Umbilical cord (tissue), 2 donors: Measurements from ENCODE around the gene PTPRT. TPM values are rescaled to one million over a fixed set of nuclear protein-coding genes. Genes with fewer than 3 reads are reported as not detected.

Source experiments
- DNase-seq: peaks from one replicate; pipeline ENCODE4 v3.0.0-alpha.2; 2015; ENCODE audit warnings: low spot score
- total RNA-seq: library from RNA; depleted of rRNA; stranded (reverse); fragments of >200 nt; gene quantifications from one replicate; pipeline ENCODE4 v1.2.3, GENCODE V29; 2014; ENCODE audit warnings: low replicate concordance; ENCODE audit not compliant: insufficient read depth

The PTPRT gene
- total RNA-seq, 1 donor from 2014 or later = 17.8 TPM

DNA sequence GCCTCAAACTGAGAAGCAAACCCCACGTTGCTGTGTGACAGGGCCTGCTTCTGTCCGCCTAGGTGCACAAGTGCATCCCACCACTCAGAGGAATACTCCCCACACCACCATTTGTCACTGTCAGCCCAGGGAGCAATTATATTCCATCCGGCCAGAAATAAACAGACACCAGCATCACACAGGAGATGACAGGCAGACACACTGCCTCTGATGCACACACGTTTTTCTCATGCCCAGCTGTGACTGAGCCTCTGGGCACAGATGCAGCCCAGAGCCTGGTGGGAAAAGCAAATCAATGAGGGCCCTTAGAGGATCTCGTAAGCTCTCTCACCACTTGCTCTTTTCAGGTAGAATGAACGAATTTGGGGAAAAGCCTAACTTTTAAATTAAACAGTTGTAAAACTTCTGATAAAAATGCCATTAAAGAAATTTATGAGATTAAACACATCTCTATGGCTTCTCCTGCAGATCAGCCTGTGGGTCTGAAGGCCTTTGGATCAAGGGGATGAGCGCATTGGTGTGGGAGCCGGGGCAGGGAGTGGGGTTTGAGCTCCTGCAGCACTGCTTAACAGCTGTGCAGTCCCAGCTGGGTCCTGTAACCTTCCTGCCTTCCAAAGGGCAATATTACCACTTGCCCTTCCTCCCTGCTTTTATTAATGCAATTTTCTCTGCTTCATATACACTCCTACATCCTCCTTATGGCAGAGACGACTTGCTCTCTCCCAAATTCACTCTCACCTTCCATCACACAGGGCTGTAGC, 624.3 kb downstream of the PTPRT start:
- no peak for DNase-seq

DNA sequence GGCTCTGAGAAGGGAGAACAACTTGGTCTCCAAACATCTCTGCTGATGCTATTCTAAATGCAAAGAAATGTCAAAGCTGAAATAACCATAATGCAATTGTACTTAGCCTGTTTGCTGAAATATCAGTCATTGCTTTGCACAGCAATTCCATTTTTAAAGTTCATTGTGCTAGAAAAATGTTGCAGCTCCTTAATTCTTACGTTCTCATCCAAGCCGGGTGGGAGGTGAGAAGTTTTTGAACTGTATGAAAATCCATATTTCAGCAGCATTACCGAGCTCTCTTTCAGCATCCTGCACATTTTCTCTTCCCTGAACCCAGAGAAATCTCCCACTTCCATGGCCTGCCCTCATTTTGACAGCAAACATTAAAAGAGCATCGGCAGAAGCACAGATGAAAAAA, 630.0 kb downstream of the PTPRT start:
- DNase-seq = no peak

DNA sequence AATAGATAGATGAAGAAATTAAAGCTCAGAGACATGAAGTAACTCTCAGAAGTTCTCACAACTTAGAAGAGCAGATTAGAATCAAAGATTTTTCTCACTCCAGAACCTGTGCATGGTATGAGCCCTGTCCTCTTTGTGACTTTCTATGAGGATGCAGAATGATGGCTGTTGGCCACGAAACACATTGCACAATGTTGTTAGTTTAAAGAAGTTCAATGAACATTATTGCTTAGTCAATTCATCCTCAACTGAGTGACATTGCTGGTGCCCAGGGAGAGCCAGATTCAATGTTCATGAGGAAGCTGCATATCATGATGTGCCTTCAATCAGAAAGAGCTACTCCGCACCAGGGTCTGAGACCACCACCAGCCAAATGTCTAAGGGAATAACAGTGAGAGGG, 633.1 kb downstream of the PTPRT start:
- DNase-seq = no peak

DNA sequence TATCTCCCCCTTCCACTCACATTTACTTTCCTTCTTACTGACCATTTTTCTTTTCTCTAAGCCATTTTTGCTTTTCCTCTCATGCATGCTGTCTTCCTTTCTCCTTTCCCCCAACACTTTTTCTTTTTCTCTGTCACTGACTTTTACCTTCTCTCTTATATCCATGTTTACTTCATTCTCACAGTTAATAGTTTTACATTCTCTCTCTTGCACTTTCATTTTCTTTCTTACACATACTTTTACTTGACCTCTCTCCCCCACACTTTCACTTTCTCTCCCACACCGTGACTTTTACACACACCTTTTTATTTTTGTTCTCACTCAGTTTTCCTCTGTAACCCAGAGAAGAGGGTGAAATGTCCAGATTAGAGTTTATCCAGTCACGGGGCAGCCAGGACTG, 636.3 kb downstream of the PTPRT start:
- no peak for DNase-seq

DNA sequence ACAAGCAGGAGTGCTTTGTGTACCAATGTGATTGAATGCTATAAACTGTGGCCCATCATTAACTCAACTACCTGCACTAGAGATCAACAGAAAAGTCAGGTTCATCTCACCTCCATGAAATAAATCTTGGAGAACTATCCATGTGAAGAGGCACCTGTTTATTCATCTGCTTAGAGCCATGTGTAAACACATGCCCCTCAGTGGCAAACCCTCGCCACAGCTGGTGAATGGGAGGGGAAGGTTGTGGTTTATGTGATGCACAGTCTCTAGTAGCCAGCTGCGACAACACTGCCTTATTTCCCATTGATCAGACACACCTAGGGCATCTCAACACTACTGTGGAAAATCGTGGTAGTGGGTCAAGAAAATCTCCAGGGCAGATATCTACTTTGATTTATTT, 640.2 kb downstream of the PTPRT start:
- no peak for DNase-seq

DNA sequence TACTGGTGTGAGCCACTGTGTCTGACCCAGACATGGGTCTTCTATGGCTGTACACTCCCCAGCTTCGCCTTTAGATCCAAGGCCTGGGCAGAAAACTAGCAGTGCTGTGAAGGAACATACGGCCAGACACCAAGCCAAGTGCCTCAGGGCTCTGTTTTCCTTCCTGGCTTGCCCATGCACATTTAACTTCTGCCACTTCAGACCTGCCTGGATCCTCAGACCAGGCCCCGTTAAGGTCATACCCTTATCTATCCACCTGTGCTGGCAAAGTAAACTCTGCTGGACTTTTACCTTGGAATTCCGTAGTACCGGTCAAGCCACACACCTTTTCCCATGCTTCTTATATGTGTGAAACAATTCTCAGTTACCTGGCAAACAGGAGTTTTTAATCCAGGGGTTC, 644.8 kb downstream of the PTPRT start:
- DNase-seq = no peak

DNA sequence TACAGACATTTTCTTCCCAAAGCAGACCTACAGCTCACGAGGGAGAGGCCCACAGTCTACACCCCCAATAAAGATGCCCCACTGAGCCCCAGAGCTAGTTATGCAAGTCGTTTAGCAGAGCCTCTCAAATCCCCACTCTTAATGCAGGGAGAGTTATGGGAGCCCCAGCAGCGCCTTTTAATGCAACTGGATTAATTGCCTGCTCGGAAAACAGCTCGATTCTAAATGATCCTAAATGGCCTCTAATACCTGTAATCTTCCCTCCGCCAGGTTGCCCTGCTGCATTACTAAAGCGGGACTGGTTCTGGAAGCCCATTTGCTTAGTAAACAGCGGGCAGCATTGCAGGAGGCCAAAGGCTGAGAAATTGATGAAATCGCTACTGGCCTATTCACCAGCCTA, 656.9 kb downstream of the PTPRT start:
- peak; percentile 18 for DNase-seq

DNA sequence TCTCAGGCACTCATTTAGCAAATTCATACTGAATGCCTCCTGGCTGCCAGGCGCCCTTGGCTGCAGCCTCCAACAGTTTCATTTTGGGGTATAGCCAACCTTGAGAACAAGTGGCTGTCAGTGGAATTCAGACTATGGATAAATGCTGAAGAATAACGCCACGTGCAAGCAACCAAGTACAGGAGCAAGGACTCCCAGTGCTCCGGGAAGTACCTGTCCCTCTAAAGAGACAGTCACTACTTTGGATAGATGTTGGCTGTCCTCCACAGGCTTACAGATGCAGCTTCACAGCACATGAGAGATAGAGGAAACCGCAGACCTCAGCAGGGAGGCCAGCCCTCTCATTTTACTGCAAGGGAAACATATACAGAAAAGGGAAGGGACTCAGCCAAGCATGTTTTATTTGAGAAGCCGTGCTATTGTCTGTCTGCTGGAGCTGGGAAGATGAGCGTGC, 658.2 kb downstream of the PTPRT start:
- peak; percentile 40 for DNase-seq

DNA sequence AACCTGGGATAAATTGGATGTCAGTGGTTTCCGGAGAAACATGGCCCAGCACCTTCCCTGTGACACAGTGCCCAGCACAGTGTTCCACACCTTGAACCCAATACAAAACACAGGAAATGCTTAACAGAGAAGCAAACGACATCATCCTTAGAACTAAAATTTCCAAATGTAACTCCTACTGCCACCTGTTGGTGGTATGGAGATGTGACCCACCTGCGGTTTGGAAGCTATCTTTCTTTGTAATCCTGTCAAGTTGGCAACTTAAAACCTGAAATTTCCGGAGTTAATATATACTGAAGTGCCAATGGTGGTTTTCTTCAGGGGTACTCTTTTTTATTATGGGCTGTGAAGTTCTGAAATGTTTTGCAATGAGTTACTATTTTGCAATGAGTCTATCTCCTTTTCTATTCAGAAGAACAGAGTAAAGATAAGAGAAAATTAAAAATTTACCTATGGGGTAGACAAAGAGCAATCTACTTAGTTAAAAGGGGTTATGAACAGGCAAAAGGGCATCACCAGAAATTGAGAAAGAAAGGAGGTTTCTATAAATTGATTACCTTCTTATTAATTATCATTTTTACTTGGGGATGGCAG, 658.8 kb downstream of the PTPRT start:
- DNase-seq = peak; percentile 22

DNA sequence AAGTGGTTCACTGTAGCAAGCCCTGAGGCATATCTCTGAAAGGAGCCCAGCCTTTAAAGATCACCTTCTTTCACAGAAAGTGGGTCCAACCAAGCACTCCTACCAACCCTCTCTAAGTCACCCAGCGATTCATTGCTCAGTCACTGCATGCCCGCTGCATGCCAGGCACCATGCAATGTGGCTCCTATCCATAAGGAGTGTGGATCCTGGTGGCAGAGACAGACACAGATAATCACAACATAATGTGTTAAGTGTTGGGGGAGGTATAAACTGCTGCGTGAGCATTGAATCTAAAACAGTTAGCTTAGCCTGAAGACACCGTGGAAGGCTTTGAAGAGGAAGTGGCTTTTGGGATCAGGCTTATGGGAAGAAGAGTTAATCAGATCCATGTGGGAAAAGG, 659.5 kb downstream of the PTPRT start:
- DNase-seq = no peak

DNA sequence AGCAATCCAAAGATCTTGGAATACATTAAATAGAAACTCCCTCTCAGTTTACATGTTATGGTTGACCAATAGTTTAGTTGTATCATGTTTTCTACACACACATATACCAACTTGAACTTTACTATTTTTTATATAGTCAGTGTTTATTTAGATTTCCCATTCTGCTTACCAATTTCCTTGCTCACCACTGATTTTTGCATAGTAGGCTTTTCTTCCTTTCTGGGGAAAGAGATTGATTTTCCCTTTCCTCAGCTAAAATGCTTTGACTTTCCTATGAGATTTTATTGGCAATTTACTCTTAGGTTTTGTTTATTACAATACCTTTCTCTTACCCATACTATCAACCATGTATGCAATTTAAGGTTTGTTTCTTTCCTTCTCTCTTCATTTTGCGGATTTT, 665.6 kb downstream of the PTPRT start:
- no peak for DNase-seq

DNA sequence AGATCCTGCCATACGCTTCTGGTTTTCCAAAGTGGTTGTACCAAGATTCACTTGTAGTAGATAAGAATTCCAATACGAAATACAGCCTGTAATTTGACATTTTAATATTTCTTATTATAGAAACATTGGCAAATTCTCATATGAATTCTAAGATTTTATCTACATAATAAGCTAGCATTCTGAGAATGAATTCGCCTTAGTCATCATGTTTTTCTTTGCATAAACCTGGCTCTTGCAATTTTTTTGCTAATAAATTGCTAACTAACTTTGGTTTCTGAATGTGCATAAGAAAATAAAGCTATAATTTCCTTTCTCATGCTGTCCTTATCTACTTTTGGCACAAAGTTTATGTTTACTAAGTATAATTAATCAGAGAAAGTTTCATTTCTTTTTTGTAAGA, 673.0 kb downstream of the PTPRT start:
- DNase-seq = no peak

DNA sequence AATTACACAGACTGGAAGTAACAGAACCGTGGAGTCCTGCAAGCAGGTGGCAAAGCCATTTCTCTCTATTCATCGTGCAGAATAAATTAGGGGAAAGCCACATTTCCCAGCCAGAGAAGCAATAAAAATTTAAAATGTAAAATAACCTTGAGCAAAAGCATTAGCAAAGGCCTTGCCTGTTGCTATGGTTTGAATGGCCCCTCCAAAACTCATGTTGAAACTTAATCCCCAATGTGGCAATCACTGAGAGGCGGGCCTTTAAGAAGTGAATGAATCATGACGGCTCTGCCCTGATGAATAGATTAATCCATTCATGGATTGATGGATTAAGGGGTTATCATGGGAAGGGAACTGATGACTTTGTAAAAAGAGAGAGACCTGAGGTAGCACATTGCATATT, 679.0 kb downstream of the PTPRT start:
- DNase-seq = no peak

DNA sequence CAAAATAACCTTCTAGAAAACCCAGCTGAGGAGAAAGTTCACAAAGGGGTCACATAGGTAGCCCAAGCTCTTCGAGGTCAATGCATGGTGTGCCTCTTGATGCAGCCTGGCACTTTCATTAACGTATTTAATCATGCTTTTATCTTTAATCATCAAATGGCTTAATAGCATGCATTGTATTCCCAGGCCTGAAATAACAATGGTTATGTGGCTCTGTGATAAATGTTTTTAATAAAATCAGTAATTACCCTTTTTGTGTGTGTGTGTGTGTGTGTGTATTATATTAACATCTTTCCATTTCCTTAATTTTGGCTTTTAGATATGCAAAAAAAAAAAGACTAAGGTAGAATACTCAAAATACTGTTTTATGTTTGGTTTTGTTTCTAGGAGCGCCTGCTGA, 681.8 kb downstream of the PTPRT start:
- no peak for DNase-seq

DNA sequence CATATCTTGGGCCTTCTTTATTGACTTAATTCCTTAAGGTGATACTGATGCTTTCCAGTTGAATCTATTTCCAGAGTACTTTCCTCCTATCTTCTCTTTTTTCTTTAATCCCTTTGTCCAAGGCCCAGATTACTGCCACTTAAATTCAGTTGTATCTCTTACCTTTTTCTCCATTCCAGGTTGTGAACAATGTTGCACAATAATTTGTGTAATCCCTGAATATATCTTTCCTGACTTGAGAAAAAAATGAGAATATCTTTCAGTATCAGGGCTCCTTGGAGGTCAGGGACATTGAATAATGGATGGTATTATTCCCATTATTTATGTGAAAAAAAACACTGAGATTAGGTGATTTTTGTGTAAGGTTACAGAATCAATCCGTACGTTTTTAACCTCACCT, 683.3 kb downstream of the PTPRT start:
- no peak for DNase-seq

DNA sequence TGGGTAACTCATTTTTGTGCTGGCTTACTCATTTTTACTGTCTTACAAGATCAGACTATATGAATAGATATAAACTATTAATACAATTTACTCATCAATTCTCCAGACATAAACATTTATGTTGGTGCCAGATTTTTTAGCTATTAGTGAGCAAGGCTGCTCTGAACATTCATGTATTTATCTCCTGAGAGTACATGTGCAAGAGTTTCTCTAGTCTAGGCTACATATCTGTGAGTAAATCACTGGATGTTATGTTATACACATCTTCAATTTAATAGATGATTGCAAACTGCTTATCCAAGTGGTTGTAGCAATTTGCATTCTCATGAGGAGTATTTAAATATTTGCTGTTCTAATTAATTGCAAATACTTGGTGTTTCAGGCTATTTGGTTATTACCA, 687.1 kb downstream of the PTPRT start:
- no peak for DNase-seq

DNA sequence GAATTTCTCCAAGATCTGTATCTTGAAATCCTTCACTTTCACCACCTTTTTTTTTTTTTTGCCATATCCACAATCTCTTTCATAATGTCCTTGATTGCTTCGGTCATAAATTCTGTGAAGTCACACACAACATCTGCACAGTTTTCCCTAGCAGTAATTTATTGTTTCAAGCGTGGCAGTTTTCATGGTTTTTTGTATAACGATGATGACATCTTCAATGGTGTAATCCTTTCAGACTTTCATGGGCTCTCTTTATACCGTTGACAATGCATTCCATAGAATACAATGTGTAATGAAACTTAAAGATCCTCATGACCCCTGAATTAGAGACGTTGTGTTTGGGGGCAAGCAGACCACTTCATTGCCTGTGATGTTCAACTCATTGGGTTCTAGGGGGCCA, 693.1 kb downstream of the PTPRT start:
- DNase-seq = peak; percentile 31

DNA sequence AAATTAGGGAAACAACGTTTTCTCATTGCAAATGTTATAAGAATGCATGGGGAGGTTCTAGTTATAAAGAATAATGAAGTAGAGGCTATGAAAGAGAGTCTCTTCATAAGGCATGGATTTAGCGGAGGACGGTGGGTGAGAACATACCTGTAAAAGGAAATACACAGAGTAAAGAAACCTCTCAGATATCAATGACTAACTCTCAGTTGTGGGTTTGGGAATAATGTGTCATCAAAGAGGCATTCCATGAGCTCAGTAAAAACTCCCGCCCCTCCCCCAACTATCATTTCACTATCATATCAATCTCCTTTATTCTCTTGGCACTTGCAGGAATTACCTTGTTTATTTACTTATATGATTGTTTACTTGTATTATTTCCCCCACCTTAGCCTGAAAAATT, 695.4 kb downstream of the PTPRT start:
- no peak for DNase-seq

DNA sequence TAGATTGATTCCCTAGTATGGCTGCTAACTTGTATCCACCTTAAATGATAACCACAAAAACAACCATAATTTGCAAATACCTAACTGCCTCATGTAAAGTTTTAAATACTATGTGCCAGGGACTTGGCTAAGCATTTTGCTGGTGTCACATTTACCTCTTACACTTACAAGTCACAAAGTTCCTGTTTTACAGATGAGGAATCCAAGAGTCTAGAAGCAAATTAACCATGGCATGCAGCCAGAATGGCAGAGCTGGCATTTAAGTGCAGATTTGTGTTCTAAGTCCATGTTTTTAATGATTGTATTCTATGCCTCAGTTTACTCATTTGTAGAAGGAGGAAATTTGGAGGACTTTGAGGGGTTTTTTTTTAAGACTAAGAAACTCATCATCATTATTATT, 696.7 kb downstream of the PTPRT start:
- no peak for DNase-seq

DNA sequence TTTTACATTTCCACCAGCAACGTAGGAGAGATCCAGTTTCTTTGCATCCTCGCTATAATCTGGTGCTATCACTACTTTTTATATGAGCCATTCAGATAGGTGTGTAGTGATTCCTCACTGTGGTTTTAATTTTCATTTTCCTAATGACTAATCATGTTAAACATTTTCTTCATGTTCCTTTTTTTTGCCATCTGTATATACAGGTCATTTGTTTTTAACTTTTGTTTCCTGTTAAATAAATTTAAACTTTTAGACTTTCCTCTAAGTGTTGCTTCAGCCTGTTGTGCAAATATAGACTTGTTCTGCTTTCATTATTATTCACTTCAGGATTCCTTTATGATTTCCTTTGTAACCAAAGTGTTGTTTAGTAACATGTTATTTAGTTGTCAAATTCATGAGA, 697.4 kb downstream of the PTPRT start:
- DNase-seq = no peak

DNA sequence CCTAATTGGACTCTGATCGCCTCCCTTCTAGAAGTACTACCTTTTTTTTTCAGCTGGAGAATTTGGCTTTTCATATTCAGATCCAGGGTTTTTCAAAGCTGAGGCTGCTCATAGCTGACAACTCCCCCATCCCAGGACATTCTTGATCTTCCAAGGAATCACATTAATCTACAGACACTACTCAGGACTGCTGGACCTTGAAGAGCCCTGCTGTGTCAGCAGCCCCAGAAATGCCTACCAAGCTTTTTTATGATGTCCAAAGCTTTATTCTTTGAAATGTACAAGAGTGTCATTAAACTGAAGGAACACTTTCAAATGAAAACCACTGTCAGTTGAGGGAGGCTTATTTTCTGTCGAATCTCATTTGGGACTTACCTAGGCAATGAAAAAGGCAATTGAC, 704.1 kb downstream of the PTPRT start:
- peak; percentile 17 for DNase-seq

DNA sequence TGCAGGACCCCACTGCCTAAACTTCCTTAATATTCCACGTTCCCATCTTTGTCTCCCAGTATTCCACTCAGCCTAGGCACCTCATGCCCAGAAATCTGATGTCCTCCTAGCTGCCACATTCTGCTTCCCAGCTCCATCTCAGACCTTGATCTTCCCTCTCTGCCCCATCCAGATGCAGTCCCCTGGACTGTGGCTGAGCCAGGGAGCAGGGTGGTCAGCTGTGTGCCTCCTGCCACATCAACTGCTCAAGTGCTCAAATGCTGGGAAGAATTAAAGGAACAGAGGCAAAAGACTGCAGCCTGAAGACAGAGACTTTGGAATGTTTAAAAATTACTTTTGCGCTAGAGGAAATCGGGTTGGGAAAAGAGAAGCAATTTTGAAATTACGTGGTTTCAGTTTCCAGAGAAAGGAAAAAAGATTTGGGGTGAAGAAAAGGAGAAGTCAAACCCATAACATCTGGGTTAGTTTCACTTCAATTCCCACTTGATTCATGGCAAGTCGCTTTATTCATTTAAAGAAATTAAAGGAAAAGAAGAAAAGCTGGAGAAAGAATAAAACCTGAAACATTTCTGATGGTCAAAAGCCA, 704.8 kb downstream of the PTPRT start:
- DNase-seq = peak; percentile 23

DNA sequence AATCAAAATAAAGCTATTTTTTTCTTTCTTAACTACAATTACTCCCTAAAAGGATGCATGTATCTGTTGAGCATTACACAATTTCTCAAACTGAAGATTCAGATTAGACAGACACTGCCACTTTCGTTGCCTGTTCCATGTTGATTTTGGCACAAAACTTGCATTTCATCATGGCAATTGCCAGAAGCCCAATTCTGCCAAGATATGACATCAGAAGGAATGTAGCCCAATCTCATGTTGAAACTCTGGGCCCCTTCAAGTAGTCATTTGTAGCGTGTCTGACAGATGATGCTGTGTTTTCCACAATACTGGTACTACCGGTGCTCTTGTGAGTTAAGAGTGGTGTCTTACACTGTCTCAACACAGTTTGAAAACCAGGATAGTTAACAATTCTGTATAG, 705.4 kb downstream of the PTPRT start:
- peak; percentile 80 for DNase-seq
